K562 (cell line): ENCODE data around the gene PCBP2. TPM values are rescaled to one million over a fixed set of nuclear protein-coding genes. Genes with fewer than 3 reads are reported as not detected.

ENCODE experiments used
- ATF6 ChIP-seq: sonication (generic); formaldehyde crosslinking; IDR thresholded peaks from 2 replicates; pipeline ENCODE4 v1.4.0; 2020; ENCODE audit warnings: mild to moderate bottlenecking, missing genetic modification reagents
- BACH1 ChIP-seq: fragments of 200-800 bp; sonication (Bioruptor generic); IDR thresholded peaks from 2 replicates; pipeline ENCODE4 v1.6.1; 2016; ENCODE audit warnings: missing genetic modification characterization, missing compliant biosample characterization
- CBFA2T2 ChIP-seq: fragments of 450-650 bp; conservative IDR thresholded peaks from 2 replicates; pipeline ENCODE4 v1.6.1; 2017; ENCODE audit warnings: mild to moderate bottlenecking
- FOXK1 ChIP-seq: sonication (generic); formaldehyde crosslinking; IDR thresholded peaks from 2 replicates; pipeline ENCODE4 v1.8.0; 2022; ENCODE audit warnings: missing genetic modification reagents, mild to moderate bottlenecking, borderline replicate concordance
- GATAD2A ChIP-seq: fragments of 450-650 bp; IDR thresholded peaks from 2 replicates; pipeline ENCODE4 v1.6.1; 2017
- LCOR ChIP-seq: sonication (generic); formaldehyde crosslinking; IDR thresholded peaks from 2 replicates; pipeline ENCODE4 v1.8.0; 2022; ENCODE audit warnings: mild to moderate bottlenecking, missing genetic modification reagents
- MAFG ChIP-seq: fragments of 450-650 bp; conservative IDR thresholded peaks from 2 replicates; pipeline ENCODE4 v1.6.1; 2016; ENCODE audit warnings: missing genetic modification characterization, missing compliant biosample characterization
- MAFK ChIP-seq: IDR thresholded peaks from 2 replicates; pipeline ENCODE4 v1.6.1; 2011; ENCODE audit warnings: low read length, improper control_type of control experiment
- PBX2 ChIP-seq, 2 experiments: IDR thresholded peaks in 1 of 2; conservative IDR thresholded peaks in 1 of 2; 2 replicates each; pipeline ENCODE4 v1.6.1; 2016; ENCODE audit warnings: low read depth in 2 of 2, mild to moderate bottlenecking in 1 of 2, missing compliant biosample characterization in 1 of 2, missing genetic modification characterization in 1 of 2, moderate library complexity in 1 of 2
- PHB2 ChIP-seq: fragments of 450-650 bp; IDR thresholded peaks from 2 replicates; pipeline ENCODE4 v1.6.1; 2017; ENCODE audit warnings: low read depth
- POLR2G ChIP-seq: fragments of 200-400 bp; formaldehyde crosslinking; IDR thresholded peaks from 2 replicates; pipeline ENCODE4 v1.6.1; 2017; ENCODE audit warnings: low read depth, mild to moderate bottlenecking, antibody characterized with exemption, low read length, moderate library complexity
- PTRF ChIP-seq: fragments of 450-650 bp; IDR thresholded peaks from 2 replicates; pipeline ENCODE4 v1.6.1; 2016; ENCODE audit warnings: mild to moderate bottlenecking, missing genetic modification characterization, missing compliant biosample characterization
- RCOR1 ChIP-seq, 2 experiments: IDR thresholded peaks; 2 replicates each; pipeline ENCODE4 v1.6.1; 2012; ENCODE audit warnings: low read depth in 2 of 2, low read length in 2 of 2, borderline replicate concordance in 1 of 2, improper control_type of control experiment in 1 of 2
- SLC30A9 ChIP-seq: fragments of 250-450 bp; sonication (Bioruptor Pico); IDR thresholded peaks from 2 replicates; pipeline ENCODE4 v1.8.0; 2022; ENCODE audit warnings: mild to moderate bottlenecking, moderate library complexity
- SMARCB1 ChIP-seq: IDR thresholded peaks from 2 replicates; pipeline ENCODE4 v1.6.1; 2011; ENCODE audit warnings: improper control_type of control experiment, low read depth; ENCODE audit not compliant: insufficient read length
- SUPT5H ChIP-seq: fragments of 450-650 bp; IDR thresholded peaks from 2 replicates; pipeline ENCODE4 v1.6.1; 2016
- TARDBP ChIP-seq: fragments of 450-650 bp; IDR thresholded peaks from 2 replicates; pipeline ENCODE4 v1.6.1; 2016
- ZNF23 ChIP-seq: fragments of 250-450 bp; sonication (Bioruptor Pico); IDR thresholded peaks from 2 replicates; pipeline ENCODE4 v1.4.0; 2020; ENCODE audit warnings: mild to moderate bottlenecking
- ZNF239 ChIP-seq: fragments of 250-450 bp; sonication (Bioruptor Pico); IDR thresholded peaks from 2 replicates; pipeline ENCODE4 v1.4.0; 2020; ENCODE audit warnings: mild to moderate bottlenecking
- ZNF263 ChIP-seq: sonication (generic); formaldehyde crosslinking; IDR thresholded peaks from 2 replicates; pipeline ENCODE4 v1.8.0; 2022; ENCODE audit warnings: mild to moderate bottlenecking, missing genetic modification reagents, borderline replicate concordance
- polyA plus RNA-seq, 8 experiments: library from polyadenylated mRNA; depleted of rRNA in 4 of 8; stranded (reverse) in 5 of 8; unstranded in 3 of 8; fragments of >200 nt; fragmentation: Nextera tagmentation in 2 of 8; fragmentation: Illumina TruSeq in 1 of 8; extraction: Ambion mirVana in 2 of 8; extraction: Trizol in 1 of 8; gene quantifications; 2 replicates each; pipeline versions ENCODE4 v1.2.1 to v1.2.3, GENCODE V29; 2011 to 2014; ENCODE audit warnings: inconsistent platforms in 1 of 8, missing spikeins in 1 of 8
- total RNA-seq, 7 experiments: library from RNA; depleted of rRNA in 6 of 7; stranded (reverse); fragments of >200 nt in 6 of 7; fragmentation: Illumina TruSeq in 2 of 7; extraction: Trizol in 2 of 7; gene quantifications; 2 replicates each; pipeline versions ENCODE4 v1.2.1 to v1.2.3, GENCODE V29; 2011 to 2021; ENCODE audit warnings: low replicate concordance in 1 of 7
- TF ChIP-seq, protein P1 (sequence below), 2 experiments: fragments of 450-650 bp in 1 of 2; sonication (generic) in 1 of 2; formaldehyde crosslinking in 1 of 2; IDR thresholded peaks in 1 of 2; conservative IDR thresholded peaks in 1 of 2; 2 replicates each; pipeline versions ENCODE4 v1.6.1 to v1.8.1; 2016 to 2023; ENCODE audit warnings: mild to moderate bottlenecking in 2 of 2, moderate library complexity in 2 of 2, inconsistent platforms in 1 of 2, missing genetic modification reagents in 1 of 2

The PCBP2 gene
- total and polyA plus RNA-seq, 9 of the 15 experiments (the other 6 are each of a cell fraction or from before 2014, with no cell fraction given): 137 to 831 (median 328) TPM

- TF ChIP-seq ZNF23 (no peak), GATAD2A (0 out of 2 replicates have a peak, but pooled peaks have one; percentile 15), PTRF (tag) (no peak), PHB2 (no peak), RCOR1 (IDR thresholded peaks at IDR 0.05; ENCODE audit: borderline replicate concordance in 1 of 2, low read depth in 2 of 2, low read length in 2 of 2) (peak in 1 of 2 experiments; percentile 3; a peak in 1 of 4 replicates), SMARCB1 (no peak), TARDBP (no peak), MAFK (no peak), LCOR (CRISPR knock-in tag) (peak; percentile 45), PBX2 (CRISPR knock-in tag; IDR thresholded peaks at IDR 0.05; ENCODE audit: low read depth) (peak; percentile 15; the same call in 1 of the 2 replicates), PBX2 (tag; conservative IDR thresholded peaks at IDR 0.05; ENCODE audit: low read depth) (no peak), CBFA2T2 (no peak), SUPT5H (peak; percentile 64), ZNF263 (CRISPR knock-in tag) (peak; percentile 72; the same call in 1 of the 2 replicates), ZNF239 (CRISPR knock-in tag) (no peak), SLC30A9 (CRISPR knock-in tag) (no peak), BACH1 (tag) (no peak), POLR2G (peak; percentile 98), MAFG (tag) (no peak), FOXK1 (CRISPR knock-in tag) (peak; percentile 76; the same call in 1 of the 2 replicates), ATF6 (peak; percentile 91; the same call in 1 of the 2 replicates)
- TF ChIP-seq, protein P1, sequence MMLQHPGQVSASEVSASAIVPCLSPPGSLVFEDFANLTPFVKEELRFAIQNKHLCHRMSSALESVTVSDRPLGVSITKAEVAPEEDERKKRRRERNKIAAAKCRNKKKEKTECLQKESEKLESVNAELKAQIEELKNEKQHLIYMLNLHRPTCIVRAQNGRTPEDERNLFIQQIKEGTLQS (IDR thresholded peaks at IDR 0.05): no peak
- TF ChIP-seq, protein P1 (CRISPR knock-in tag; conservative IDR thresholded peaks at IDR 0.05): no peak
Observed at GRCh38 chr12:53452159-53453077, 516 bp downstream of the PCBP2 start (continued).
